Neutrophil (primary cell): ENCODE measurements around the gene PLXNA2.

Experiments used
- H3K27ac ChIP-seq: fragments of 200-600 bp; sonication (generic); 2 replicates; pipeline ENCODE4 v1.5.1; 2016; ENCODE audit warnings: mild to moderate bottlenecking, moderate library complexity
- H3K27me3 ChIP-seq: fragments of 200-600 bp; sonication (generic); 2 replicates; pipeline ENCODE4 v1.6.0; 2016; ENCODE audit warnings: mild to moderate bottlenecking
- H3K36me3 ChIP-seq: fragments of 200-600 bp; sonication (generic); 2 replicates; pipeline ENCODE4 v1.5.1; 2017
- H3K4me1 ChIP-seq, 2 experiments: fragments of 200-600 bp in 1 of 2; sonication (generic) in 1 of 2; 1 replicate in 1 of 2; 2 replicates in 1 of 2; pipeline versions ENCODE4 v1.5.1 to v1.6.1; 2013 to 2016; ENCODE audit warnings: low read depth in 1 of 2, low read length in 1 of 2, mild to moderate bottlenecking in 1 of 2, moderate library complexity in 1 of 2; ENCODE audit not compliant: control insufficient read depth in 1 of 2, insufficient read depth in 1 of 2
- H3K4me3 ChIP-seq, 2 experiments: fragments of 200-600 bp in 1 of 2; sonication (generic) in 1 of 2; 1 replicate in 1 of 2; 2 replicates in 1 of 2; pipeline ENCODE4 v1.5.1; 2013 to 2016; ENCODE audit warnings: low read depth in 1 of 2, low read length in 1 of 2, mild to moderate bottlenecking in 1 of 2, moderate library complexity in 1 of 2
- H3K9me3 ChIP-seq: fragments of 200-600 bp; sonication (generic); 2 replicates; pipeline ENCODE4 v1.5.1; 2016
- TF ChIP-seq, protein P1 (sequence below): fragments of 200-600 bp; sonication (generic); IDR thresholded peaks from 2 replicates; pipeline ENCODE4 v1.5.1; 2016; ENCODE audit warnings: antibody characterized with exemption

PLXNA2 gene

DNA sequence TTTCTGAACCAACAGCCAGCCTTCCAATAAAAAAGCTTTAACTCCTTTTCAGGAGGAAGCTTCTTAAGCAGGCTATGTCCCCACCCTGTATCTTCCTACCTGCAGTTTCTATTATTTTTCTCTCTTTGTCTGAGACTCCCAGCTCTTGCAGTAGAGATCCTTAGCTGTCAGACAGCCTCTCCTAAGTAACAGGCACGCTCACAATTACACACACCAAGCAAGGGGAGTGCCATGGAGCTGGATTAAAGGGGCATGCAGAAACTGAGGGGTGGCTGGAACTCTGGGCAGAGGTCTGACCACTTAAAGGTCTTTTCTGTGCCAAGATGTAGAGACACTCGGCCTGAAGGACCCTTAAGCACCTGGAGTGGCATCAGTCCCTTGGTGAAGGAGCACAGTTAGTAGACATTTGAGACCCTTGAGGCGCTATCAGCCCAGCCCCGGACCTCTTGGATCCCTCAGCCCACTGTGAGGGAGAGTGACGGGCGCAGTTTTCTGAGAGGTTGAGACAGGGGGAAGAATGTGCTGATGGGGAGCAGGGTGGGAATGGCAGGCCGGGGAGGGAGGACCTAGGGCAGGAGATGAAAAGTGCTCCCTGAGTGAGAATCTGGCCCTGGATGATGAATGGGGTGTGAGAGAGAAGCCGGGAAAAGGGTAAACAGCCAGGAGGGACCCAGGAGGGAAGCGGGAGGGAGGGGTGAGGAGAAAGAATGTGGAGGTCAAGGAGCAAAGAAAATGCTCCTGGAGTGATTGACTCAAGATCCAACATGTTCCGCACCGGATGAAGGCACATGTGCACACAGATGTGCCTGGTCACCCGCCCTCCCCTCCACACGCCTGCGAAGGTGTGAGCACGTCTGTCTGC, 13.3 kb downstream of the PLXNA2 start:
- Histone ChIP-seq H3K4me3 (no peak overlapping the region), H3K27ac (no peak overlapping the region), H3K9me3 (no peaks in the 10 kb centered on the region), H3K4me1 (peaks cover 5% of the 10 kb centered on the region in 2 experiments), H3K27me3 (peaks cover 31% of the 10 kb centered on the region), H3K36me3 (no peaks in the 10 kb centered on the region)
- TF ChIP-seq, protein P1, sequence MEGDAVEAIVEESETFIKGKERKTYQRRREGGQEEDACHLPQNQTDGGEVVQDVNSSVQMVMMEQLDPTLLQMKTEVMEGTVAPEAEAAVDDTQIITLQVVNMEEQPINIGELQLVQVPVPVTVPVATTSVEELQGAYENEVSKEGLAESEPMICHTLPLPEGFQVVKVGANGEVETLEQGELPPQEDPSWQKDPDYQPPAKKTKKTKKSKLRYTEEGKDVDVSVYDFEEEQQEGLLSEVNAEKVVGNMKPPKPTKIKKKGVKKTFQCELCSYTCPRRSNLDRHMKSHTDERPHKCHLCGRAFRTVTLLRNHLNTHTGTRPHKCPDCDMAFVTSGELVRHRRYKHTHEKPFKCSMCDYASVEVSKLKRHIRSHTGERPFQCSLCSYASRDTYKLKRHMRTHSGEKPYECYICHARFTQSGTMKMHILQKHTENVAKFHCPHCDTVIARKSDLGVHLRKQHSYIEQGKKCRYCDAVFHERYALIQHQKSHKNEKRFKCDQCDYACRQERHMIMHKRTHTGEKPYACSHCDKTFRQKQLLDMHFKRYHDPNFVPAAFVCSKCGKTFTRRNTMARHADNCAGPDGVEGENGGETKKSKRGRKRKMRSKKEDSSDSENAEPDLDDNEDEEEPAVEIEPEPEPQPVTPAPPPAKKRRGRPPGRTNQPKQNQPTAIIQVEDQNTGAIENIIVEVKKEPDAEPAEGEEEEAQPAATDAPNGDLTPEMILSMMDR = no peak

DNA sequence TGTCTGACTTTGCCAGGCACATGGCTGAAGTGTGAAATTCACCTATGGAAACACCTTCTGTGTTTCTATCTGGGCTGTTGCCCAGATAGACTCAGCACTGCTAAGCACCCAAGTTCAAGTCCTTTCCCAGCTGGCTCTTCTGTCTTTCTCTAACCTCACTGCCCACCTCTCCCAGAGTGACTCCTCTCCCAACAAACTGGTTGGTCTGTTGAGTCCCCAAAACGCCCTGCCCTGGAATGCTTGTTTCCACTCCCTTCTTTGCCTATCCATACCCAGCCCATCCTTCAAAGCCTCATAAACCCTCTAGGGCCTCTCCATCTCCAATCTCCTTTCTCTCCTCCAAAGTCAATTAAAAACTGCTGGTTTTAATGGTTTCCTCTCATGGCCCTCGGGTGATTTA, 15.6 kb downstream of the PLXNA2 start:
- TF ChIP-seq, protein P1 = no peak
- no peaks in the 10 kb centered on the region for H3K4me1 ChIP-seq
- H3K27ac ChIP-seq = no peak overlapping the region
- no peaks in the 10 kb centered on the region for H3K36me3 ChIP-seq
- no peaks in the 10 kb centered on the region for H3K9me3 ChIP-seq
- no peak overlapping the region for H3K4me3 ChIP-seq
- peaks cover 35% of the 10 kb centered on the region for H3K27me3 ChIP-seq

DNA sequence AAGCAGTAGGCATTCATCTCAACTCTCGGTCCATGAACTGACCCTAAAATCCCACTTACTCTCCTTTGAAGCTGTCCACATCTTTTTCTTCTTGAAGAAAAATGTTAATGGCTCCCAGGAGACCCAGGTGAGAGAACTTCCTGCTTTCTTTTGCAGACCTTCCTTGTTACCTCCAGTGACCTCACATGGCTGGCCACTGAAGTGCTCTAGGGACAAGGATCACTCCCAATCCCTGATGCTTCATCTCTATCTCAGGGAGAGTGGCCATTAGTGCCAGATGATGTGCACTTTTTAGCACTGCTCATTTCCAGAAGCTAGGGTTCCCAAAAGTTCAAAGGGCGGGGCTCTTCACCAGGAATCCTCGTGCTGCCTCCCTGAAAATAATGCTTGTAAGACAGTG, 16.2 kb downstream of the PLXNA2 start:
- H3K27me3 ChIP-seq = peaks cover 35% of the 10 kb centered on the region
- no peak overlapping the region for H3K27ac ChIP-seq
- H3K9me3 ChIP-seq = no peaks in the 10 kb centered on the region
- H3K36me3 ChIP-seq = no peaks in the 10 kb centered on the region
- TF ChIP-seq, protein P1 = no peak
- H3K4me3 ChIP-seq = no peak overlapping the region
- H3K4me1 ChIP-seq = no peaks in the 10 kb centered on the region

DNA sequence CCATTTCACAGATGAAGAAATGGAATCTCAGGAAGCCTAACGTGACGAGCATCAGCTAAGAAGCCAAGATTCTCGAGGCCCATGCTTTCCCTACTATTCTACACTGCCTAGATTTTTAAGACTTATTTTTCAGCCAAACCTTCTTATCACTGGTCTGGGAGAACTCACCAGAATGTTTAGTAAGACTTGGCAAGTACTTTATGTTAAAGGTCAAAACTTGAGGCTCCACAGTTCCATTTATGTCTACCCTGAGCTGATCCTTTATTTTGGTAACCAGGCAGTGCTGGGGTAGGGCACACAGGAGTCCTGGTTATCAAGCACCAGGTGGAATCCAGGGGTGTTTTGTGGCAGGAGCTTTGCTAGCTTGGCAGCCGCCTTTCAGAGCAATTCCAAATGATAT, 16.8 kb downstream of the PLXNA2 start:
- H3K36me3 ChIP-seq = no peaks in the 10 kb centered on the region
- H3K4me3 ChIP-seq = no peak overlapping the region
- no peaks in the 10 kb centered on the region for H3K4me1 ChIP-seq
- H3K27me3 ChIP-seq = peaks cover 35% of the 10 kb centered on the region
- no peak overlapping the region for H3K27ac ChIP-seq
- TF ChIP-seq, protein P1 = no peak
- H3K9me3 ChIP-seq = no peaks in the 10 kb centered on the region

DNA sequence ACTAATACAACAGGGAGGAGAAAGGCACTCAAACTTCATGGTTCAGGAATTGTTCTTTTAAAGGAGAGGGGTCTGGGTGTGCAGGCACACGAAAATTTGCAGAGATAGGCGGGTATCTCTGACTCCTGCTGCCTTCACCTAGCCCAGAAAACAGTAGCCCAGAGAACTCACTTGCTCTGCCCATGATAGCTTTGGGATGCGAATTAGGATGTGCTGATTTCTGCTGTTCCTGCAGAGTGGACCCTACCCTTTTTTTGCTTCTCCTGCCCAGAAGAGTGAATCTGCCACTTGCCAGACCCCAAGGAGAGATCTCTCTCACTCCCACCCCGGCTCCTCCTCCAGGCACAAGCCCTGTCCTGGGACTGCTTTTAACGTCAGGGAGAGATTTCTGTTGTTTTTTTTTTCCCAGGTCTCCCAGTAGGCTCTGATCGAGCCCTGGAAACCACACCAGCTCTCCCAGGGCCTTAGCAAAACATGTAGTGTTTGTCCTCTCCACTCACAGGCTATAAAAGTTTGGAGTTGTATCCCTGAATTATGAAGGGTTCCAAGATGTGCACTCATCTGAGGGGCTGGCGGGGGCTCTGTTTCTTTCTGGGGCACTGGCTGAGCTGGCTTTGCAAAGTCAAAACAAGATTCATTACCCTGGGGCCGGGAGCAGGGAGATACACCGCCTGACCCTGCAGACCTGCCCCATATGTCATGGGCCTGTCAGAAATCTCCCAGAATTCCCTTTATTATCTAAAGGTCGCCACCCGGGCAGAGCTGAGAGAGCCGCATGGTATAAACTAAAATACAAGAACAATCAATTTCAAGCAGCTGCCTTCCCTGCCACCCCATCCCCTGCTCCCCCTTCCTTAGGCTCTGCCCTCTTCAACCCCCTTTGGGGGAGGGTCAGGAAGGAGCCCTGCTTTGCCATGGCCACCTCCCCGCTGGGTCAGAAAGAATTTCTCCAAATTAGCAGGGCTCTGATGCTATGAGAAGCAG, 17.9 kb downstream of the PLXNA2 start:
- Histone ChIP-seq H3K4me1 (no peaks in the 10 kb centered on the region), H3K4me3 (no peak overlapping the region), H3K36me3 (no peaks in the 10 kb centered on the region), H3K27me3 (peaks cover 43% of the 10 kb centered on the region), H3K9me3 (no peaks in the 10 kb centered on the region), H3K27ac (no peak overlapping the region)
- TF ChIP-seq, protein P1 = no peak
